HG02763 (cell line): ENCODE results near the gene GNAZ.

Experiments used
- ATAC-seq: cut with Tn5 transposase; IDR thresholded peaks from one replicate; pipeline ENCODE4 v1.9.1; 2021; ENCODE audit warnings: mild to moderate bottlenecking, moderate library complexity; ENCODE audit not compliant: unreplicated experiment

Gene GNAZ

DNA sequence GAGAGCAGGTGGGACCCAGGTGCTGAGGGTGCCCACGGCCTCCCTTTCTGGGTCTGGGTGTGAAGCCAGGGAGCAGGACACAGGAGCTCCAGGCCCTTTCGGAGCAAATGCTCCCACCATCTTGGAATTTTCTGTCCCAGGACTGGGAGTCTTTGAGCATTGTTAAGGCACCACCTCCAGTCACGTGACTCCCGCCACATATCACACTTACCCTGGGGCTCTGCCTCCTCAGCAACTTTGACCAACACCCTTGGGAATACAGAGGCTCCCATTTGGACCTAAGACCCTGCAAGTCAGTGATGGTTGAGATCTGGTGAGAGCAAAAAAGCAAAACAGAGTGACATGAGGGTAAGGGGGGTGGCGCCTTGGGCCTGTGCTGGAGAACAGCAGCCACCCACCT lies 35.6 kb downstream of the GNAZ start:
- no peak for ATAC-seq

DNA sequence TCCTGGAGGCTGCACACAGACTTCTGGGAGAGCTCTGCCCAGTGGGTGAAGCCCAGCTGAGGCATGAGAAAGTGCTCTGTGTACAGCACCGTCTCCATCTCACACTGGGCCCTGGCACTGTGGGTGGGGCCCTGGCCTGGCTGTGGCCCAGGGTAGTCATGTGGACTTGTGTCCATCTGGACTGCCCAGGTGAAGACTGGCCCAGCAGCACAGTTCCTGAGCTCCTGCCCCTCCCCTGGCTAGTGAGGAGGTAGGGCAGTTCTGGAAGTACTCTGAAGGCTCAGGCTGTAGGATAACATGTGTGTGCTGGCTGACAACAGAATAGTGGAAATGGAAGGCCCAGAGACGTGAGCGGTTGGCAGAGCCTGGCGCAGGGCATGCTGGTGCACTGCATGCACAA lies 36.0 kb downstream of the GNAZ start:
- ATAC-seq, result no peak

- no peak for ATAC-seq
These were observed 36.6 kb downstream of the GNAZ start for GRCh38 chr22:23106906-23107367.

GRCh38 chr22:23107487-23108248 lies 37.3 kb downstream of the GNAZ start:
- ATAC-seq, result no peak

DNA sequence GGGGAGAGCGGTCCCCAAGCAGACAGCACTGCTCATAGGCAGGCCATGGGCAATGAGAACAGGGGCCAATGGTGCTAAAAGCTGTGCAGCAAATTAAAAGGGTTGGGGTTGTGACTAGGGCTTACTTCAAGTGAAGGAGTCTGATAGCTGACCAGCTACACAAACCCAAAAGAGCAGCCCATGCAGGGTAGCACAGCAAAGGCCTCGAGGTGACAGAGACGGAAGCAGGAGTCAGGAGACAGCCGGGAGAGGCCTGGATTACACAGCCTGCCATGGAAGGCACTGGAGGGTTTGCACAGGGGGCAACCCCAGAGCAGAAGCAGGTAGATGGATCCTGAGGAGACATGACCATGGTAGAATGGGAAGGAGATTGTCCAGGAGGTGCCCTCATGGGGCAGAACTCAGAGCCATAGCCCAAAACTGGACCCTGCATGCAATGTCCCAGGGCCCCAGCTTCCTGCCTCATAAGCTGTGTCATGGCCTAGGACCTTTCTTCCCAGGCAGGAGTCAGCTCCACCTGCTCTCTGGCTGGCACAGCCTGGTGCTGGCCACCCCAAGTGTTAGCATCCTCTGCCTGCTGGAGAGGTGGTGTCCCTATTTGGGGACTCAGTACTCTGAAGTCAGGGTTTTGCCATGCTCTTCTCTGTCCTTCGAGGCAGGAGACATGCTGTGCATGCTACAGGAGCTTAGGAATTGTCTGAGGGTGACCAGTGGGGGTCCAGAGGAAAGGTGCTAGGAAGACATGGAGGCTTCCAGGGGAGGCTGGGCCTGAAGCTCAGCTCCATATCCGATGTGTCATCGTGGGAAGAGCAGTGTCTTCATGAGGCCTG lies 38.1 kb downstream of the GNAZ start:
- no peak for ATAC-seq

GRCh38 chr22:23109079-23109347 lies 38.7 kb downstream of the GNAZ start:
- no peak for ATAC-seq

DNA sequence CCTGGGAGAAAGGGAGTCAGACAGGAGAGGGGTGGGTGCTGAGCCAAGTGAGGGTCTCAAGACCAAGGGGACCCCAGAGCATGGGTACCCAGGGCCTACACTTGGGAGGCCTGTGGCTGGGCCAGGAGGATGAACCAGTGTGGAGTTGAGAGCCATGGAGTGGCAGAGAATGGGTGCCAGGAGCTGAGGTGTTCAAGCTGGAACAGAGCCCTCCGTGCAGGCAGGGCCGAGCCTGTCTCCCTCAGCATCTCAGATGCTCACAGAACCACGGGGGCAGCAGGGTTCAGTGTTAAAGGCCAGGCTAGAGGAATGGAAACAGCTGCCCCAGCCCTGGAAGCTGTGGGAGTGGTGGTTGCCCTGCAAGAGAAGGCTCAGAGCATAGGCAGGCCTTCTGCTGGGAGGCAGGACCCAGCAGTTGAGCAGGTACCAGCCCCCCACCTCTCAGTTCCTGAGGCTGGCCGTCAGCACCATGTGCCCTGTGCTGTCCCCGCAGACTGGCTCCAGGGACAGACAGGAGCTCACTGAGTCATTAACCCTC lies 39.2 kb downstream of the GNAZ start:
- ATAC-seq, result no peak

DNA sequence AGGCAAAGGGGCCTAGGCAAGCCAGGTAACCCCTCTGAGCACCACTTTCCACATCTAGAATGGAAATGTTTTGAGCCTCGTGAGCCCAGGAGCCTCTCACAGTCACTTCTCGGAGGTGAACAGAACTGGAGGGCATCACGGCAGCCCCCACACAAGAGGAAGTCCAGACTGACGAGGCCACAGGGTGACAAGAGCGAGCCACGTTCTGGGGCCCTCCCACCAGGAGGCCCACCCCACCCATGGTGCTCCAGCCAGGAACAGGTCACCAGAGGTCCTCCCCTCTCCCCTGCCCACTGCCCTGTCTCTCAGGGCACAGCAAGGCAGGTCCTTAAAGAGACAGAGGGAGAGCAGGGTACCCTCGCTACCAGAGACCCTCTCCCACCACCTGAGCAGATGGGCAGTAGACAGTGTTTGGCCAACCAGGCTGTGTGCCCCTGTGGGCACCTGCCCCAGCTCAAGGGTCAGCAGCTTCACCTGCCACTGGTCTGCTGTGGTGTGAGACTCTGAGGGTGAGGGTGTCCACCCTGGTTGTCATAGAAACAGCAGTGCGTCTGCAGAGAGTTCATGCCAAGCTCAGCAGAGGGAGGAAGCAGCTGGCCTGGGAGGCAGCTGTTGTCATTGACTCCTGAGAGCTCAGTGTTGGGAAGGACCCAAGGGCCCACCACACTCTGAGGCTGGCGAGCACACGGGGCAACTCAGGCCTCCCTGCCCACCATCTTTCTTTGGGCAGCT lies 40.0 kb downstream of the GNAZ start:
- no peak for ATAC-seq

GRCh38 chr22:23110922-23111527 lies 40.7 kb downstream of the GNAZ start:
- no peak for ATAC-seq

DNA sequence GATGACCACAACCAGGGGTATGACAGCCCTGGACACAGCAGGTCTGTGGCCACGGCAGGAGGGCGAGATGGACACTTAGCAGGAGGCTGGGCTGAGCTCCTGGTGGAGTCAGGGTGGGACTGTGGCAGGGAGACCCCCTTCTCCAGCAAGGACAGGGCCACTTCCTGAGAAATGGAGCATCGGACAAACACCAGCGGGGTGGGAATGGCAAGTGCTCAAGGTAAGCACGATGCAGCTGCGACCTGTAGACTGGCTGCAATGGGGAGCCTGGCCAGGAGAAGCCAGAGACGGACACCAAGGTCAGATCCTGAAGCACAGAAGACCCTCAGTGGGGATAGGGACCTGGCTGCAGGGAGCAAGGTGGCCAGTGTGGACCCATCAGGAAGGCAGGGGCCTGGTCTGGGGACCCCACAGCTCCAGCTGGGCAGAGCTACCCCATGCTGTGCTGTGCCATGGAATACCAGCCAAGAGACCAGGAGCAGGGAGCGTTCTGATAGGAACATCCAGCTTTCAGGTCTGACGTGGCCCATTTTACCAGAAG lies 42.2 kb downstream of the GNAZ start:
- no peak for ATAC-seq

DNA sequence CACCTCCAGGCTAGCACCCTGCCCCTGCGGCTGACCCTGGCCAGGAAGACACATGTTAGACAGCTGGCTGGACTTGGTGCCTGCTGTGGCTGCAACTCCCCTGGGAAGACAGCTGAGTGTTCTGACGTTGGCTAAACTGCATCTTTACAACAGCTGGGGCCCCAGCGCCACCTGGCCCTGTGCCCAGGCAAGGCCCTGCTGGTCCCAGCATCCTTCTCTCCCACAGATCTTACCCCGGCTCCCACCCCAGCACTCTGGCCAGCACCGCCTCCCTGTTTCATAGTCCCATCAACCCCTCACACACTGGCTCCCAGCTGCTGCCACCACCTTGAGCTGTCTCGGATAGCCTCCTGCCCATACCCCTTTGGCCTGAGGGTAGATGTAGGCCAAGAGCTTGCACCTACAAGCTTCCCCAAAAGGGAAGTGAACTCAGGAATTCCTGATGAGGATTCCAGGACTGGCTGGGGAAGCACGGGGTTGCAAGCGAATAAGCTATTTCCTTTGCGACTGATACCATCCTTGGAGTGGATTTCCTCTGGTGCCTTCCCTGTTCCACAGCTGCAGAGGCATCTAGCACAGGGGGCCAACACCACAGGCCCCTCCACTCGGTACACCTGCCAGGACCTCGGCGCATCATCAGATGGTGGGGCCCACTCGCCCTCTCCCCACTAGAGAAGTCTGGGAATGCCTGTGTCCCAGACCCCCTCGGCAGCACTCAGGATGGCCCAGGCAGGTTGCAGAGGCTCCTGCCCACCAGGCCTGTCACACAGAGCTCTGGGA lies 42.9 kb downstream of the GNAZ start:
- no peak for ATAC-seq

DNA sequence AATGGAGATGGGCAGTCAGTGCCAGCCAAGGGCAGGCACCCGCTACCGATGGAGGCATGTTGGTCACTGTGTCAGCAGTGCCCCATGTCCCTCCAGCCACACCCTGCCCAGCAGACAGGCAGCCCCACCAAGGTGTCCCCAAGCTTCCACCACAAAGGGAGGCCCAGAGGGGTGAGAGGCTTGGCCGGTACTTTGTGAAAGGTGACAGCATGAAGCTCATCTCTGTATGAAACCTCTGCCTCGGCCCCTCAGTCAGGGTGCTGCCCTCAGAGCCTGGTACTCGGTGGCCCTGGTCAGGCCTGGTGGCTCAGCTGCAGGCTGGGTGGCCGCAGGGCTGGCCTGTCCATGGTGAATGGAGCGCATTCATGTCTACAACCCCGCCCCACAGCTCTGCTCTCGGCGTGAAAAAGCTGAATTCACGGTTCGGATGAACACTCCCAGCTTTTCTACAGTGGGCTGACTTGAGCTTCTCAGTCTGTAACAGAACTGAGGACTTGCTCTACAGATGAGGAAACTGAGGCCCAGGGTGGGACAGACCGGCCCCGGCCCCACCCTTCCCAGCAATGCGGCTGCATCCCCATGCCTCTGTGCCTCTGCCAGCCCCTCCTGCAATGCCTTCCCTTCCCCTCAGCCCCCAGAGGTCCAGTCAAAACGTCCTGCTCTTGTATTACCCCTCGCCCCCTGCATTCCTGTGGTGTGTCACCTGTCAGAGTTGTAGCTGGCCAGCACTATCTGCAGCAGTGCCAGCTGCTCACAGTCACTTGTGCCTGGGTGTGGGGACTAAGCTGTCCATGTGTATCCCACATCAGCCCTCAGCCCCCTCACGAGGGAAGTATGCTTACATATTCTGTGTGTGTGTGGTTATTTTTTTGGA lies 43.8 kb downstream of the GNAZ start:
- no peak for ATAC-seq

DNA sequence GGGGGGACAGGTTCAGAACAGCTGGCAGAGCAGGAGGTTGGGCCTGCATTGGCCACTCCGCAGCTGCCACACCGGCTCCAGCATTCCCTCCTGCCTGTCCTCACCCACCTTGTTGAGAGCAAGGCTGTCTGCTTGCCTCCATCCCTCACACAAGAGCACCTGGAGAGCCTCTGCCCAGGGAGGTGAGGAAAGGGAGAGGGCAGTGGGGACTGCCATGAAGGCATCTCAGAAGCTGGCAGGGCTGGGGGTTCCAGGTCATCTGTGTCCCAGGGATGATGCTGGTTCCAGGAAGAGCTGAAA lies 44.4 kb downstream of the GNAZ start:
- ATAC-seq, result no peak

DNA sequence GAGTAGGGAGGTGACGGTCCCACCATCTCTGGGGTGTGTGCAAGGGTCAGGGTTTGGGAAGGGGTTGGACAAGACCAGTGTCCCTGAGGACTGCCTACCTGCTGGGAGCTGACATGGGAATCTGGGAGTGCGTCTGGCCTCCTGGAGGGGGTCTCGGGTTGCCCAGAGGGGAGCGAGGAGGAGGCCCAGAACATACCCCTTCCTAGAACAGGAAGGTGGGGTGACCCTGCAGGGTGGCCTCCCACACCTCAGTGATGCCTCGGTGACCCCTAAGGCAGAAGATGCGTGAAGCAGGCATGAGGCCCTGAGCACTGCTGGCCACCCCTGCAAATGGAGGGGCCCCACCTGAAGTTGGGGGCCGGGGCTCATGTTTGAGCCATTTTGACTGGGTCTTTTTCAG lies 45.0 kb downstream of the GNAZ start:
- no peak for ATAC-seq

- ATAC-seq, result no peak
These were observed 45.6 kb downstream of the GNAZ start for GRCh38 chr22:23115825-23116494.

DNA sequence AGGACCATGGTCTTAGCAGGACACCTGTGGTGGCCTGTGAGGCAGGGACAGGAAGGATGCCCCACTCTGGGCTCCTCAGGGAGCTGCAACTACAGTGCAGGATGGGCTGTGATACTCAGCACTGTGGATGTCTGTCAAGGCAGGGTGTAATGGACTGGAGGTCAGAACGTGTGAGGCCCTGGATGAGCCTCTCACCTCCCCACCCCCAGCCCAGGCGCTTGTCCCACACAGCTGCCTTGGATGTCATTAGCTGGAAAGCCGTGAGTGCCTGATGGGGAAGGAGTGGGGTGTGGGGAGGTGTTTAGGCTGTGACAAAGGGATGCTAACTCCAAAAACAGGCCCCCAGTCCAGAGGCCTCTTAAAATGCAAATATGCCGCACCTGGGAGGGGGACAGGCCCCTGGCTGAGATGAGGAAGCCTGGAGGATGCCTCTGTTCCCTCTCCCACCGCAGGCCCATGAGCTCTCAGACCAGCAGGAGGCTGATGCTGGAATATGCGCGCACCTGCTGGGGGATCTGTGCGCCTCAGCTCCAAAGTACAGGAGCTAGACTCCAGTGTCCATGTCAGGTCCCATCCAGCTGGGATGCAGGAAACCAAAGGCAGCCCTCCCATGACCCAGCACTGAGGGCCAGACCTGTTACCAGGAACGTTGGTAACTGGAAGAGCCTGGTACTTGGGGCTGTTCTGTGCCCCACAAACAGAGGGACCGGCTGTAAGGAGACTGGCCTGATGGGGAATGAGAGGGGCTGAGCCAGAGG lies 46.4 kb downstream of the GNAZ start:
- no peak for ATAC-seq

DNA sequence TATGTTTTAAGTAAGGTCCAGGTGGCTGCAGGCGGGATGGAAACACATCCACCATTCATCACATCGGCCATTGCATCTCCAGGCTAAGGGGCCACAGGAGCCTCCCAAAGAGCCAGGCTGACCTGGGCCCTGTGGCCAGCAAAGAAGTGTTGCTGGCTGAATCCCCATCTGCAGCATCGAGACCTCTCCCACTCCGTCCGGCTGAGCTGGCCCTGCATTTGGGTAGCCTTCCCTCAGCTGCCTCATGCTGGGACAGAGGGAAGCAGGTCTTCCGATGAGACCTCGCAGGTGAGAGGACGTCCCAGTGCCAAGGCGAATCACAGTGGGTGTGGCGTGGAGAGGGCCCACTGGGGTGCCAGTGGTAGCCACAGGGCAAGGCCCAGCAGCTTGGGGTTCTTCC lies 47.0 kb downstream of the GNAZ start:
- ATAC-seq, result no peak
